ENCODE data around the gene IGFBP5. TPM values are rescaled to one million over a fixed set of nuclear protein-coding genes. Genes with fewer than 3 reads are reported as not detected.

Gene IGFBP5
- total RNA-seq, 4 donors from 2014 or later = 284 to 2,528 (median 672) TPM

DNA sequence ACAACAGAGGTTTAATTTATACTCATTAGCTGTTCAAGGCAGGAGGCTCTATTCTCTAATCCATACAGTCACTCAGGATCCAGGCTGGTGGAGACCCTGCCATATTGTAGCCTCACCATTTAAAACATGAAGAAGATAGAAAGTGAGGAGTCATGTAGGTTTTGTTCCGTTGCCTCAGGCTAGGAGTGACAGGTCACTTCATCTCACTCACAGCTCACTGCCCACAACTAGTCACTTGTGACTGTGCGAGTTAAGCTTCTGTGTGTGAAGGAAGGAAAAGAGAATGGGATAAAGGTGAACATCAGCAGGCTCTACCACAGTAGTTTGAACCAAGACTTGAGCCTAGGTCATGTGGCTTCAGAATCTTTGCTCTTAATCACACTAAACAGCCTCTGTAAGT, 71.1 kb downstream of the IGFBP5 start:
- DNase-seq (ENCODE audit: low spot score) (no peak), ATAC-seq (ENCODE audit: low FRiP score) (no peak)
- TF ChIP-seq, protein P1, sequence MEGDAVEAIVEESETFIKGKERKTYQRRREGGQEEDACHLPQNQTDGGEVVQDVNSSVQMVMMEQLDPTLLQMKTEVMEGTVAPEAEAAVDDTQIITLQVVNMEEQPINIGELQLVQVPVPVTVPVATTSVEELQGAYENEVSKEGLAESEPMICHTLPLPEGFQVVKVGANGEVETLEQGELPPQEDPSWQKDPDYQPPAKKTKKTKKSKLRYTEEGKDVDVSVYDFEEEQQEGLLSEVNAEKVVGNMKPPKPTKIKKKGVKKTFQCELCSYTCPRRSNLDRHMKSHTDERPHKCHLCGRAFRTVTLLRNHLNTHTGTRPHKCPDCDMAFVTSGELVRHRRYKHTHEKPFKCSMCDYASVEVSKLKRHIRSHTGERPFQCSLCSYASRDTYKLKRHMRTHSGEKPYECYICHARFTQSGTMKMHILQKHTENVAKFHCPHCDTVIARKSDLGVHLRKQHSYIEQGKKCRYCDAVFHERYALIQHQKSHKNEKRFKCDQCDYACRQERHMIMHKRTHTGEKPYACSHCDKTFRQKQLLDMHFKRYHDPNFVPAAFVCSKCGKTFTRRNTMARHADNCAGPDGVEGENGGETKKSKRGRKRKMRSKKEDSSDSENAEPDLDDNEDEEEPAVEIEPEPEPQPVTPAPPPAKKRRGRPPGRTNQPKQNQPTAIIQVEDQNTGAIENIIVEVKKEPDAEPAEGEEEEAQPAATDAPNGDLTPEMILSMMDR (IDR thresholded peaks at IDR 0.05) = no peak

DNA sequence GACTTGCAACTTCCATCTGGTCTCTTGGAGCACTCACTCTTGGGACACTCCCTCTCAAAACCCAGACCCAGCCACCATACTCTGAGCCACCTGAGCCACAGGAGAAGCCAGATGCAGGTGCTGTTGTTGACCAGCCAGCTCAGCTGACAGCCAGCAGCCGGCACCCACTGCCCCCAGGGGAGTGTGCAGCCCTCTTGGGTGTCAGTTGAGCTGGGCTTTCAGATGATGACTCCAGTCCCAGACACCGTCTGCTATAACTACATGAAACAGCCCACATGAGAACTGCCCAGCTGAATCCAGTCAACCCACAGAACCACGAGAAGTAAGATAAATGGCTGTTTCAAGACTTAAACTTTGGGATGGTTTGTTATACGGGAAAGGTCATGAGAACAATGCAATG, 72.8 kb downstream of the IGFBP5 start:
- DNase-seq (ENCODE audit: low spot score) (no peak), ATAC-seq (ENCODE audit: low FRiP score) (no peak)
- TF ChIP-seq, protein P1 (IDR thresholded peaks at IDR 0.05) = no peak

Other genes with a start within 250 kb of the IGFBP5 start
- 1,000 to 10,000 TPM; 1,064 to 1,421 (median 1,319) TPM for gene RPL37A, start 196.7 kb downstream of the IGFBP5 start, total RNA-seq
- gene IGFBP2, start 62.1 kb downstream of the IGFBP5 start, total RNA-seq = 100 to 1,000 TPM; 126 to 243 (median 153) TPM
- not detected for gene TNP1, start 164.5 kb upstream of the IGFBP5 start, total RNA-seq